Measurements from ENCODE around the gene SPHK1.

DNA sequence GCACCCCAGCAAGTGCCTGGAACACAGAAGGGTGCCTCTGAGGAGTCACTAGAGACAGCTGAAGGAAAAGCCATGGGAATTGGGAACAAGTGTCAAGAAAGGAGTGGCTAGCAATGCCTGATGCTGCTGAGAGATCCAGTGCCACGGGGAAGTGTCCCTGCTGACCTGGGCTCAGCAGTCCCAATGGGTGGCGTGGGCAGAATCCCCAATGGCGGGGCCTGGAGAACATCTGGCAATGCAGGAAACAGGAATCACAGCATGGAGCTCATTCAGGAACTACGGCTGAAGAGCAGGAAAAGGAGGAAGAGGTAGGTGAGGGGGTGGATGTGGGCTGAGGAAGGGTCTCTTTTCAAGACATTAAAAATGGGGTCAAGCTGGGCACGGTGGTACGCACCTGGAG, 38.5 kb downstream of the SPHK1 start:
- no peak for TF ChIP-seq EP300 (IDR thresholded peaks at IDR 0.05)
- no peak for TF ChIP-seq POLR2AphosphoS5 (IDR thresholded peaks at IDR 0.05)
- TF ChIP-seq, protein P1, sequence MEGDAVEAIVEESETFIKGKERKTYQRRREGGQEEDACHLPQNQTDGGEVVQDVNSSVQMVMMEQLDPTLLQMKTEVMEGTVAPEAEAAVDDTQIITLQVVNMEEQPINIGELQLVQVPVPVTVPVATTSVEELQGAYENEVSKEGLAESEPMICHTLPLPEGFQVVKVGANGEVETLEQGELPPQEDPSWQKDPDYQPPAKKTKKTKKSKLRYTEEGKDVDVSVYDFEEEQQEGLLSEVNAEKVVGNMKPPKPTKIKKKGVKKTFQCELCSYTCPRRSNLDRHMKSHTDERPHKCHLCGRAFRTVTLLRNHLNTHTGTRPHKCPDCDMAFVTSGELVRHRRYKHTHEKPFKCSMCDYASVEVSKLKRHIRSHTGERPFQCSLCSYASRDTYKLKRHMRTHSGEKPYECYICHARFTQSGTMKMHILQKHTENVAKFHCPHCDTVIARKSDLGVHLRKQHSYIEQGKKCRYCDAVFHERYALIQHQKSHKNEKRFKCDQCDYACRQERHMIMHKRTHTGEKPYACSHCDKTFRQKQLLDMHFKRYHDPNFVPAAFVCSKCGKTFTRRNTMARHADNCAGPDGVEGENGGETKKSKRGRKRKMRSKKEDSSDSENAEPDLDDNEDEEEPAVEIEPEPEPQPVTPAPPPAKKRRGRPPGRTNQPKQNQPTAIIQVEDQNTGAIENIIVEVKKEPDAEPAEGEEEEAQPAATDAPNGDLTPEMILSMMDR (IDR thresholded peaks at IDR 0.05) = no peak
